ENCODE results near the gene CLDN20. TPM values are rescaled to one million over a fixed set of nuclear protein-coding genes. Genes with fewer than 3 reads are reported as not detected.
"Not testable (repeated sequence)": the region's sequence is repeated elsewhere in the genome, so short reads cannot be mapped to it uniquely, and the experiment has no call there.

The CLDN20 gene
- total RNA-seq, 1 experiment from 2014 or later: not detected

- Histone ChIP-seq H3K4me3 (no peak overlapping the region), H3K9me3 (no peaks in the 10 kb centered on the region), H3K36me3 (peaks cover 34% of the 10 kb centered on the region), H3K27me3 (no peaks in the 10 kb centered on the region)
- no peak for DNase-seq
These were observed 4.6 kb upstream of the CLDN20 start for GRCh38 chr6:155259204-155259603.

DNA sequence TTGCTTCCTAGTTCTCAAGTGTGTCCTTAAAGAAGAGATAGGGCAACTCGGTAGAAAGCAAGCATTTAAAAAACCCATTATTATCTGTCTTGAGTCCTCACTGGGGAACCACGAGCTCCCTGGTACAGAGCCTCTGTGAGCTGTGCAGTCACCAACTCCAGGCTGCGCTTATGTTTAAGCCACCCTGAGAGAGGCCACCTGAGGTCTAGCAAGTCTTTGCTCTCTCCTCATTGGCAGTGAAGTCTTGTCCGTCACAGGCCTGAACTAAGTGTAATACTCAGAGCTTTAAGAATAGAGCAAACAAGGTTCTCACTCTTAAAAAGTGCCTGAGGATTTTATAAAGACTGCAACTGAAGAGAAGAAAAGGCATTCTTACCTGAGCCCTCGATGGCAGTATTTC is 3.9 kb upstream of the CLDN20 start:
- Histone ChIP-seq H3K9me3 (no peaks in the 10 kb centered on the region), H3K36me3 (peaks cover 34% of the 10 kb centered on the region), H3K4me3 (no peak overlapping the region), H3K27me3 (no peaks in the 10 kb centered on the region)
- no peak for DNase-seq

- Histone ChIP-seq H3K4me3 (no peak overlapping the region), H3K9me3 (no peaks in the 10 kb centered on the region), H3K36me3 (peaks cover 33% of the 10 kb centered on the region), H3K27me3 (no peaks in the 10 kb centered on the region)
- DNase-seq: no peak
These were observed 3.1 kb upstream of the CLDN20 start for GRCh38 chr6:155260686-155261085.

DNA sequence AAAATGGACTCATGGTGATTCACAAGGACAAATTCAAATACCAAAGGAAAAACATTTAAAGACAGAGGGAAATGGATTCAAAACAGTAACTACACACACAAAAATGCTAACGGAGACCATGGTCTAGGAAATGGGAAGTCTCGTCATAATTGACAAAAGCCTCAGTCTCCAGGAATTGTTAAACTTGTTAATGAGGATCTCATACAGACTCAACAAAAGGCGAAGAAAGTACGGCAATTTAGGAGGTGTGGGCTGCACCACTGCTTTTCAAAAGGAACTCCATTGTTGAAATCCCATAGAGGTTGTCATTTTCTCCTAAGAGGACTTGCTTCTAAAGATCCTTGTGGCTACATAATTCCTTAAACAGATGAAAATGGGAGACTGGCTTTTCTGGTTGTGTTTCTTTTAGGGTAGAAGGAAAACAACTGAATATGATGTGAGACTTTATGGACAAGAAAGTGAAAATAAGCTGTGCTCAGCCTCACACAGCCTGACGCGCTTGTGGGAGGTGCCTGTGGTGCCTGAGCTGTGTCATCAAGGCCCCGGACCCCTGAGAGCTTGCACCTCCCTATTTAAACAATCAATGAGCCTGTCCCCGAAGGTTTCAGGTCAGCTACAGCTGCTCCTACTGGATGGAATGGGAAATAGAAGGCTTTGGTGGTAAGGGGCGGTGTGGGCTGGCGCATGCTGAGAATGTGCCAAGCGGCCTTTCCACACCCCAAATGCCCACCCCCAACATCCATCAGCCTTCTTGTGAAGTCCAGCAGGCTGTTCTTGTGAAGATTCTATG is 2.5 kb upstream of the CLDN20 start:
- no peaks in the 10 kb centered on the region for H3K27me3 ChIP-seq
- no peak for DNase-seq
- no peak overlapping the region for H3K4me3 ChIP-seq
- H3K36me3 ChIP-seq: peaks cover 30% of the 10 kb centered on the region
- H3K9me3 ChIP-seq: no peaks in the 10 kb centered on the region

DNA sequence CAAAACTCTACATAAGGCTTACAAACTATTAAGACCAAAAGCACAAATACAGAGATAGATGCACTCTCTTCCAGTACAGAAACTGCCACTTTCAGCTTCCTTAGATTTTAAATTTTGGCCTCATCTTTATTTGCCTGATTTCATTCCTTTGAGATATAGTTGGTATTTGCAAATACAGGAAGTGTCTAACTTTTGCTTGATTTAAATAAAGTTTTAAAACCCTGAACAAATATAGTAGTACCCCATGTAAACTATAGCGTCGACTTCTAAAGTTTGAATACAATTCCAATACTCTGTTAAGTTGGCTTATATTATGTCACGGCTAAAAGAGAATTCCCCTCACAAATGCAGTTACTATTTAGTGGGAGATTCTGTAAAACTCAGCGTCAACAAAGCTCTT is 1.2 kb upstream of the CLDN20 start:
- no peak overlapping the region for H3K4me3 ChIP-seq
- H3K9me3 ChIP-seq: no peaks in the 10 kb centered on the region
- DNase-seq: no peak
- no peaks in the 10 kb centered on the region for H3K27me3 ChIP-seq
- H3K36me3 ChIP-seq: peaks cover 32% of the 10 kb centered on the region

- Histone ChIP-seq H3K9me3 (no peaks in the 10 kb centered on the region), H3K36me3 (peaks cover 26% of the 10 kb centered on the region), H3K4me3 (no peak overlapping the region), H3K27me3 (no peaks in the 10 kb centered on the region)
- peak; percentile 42 for DNase-seq
These were observed 994 bp downstream of the CLDN20 start for GRCh38 chr6:155264693-155265320.

DNA sequence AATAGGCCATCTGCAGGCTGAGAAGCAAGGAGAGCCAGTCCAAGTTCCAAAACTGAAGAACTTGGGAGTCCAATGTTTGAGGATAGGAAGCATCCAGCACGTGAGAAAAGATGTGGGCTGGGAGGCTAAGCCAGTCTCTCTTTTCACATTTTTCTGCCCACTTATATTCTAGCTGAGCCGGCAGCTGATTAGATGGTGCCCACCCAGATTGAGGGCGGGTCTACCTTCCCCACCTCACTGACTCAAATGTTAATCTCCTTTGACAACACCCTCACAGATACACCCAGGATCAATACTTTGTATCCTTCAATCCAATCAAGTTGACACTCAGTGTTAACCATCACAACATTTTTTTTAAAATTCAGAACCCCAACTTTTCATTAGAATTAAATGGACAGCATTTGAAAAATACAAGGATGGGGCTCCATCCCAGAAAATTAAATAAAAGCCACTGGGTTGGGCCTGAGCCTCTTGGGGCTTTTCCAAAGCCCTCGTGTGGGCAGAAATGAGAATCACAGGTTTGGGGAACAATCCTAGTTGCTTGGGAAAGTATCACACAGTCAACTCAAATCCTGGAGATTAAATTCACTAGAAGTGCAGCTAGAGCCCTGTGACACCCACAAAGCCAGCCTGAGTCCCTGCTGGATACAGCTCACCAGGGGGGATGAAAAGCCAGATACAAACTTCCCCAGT is 2.2 kb downstream of the CLDN20 start:
- Histone ChIP-seq H3K4me3 (no peak overlapping the region), H3K27me3 (no peaks in the 10 kb centered on the region), H3K36me3 (peaks cover 23% of the 10 kb centered on the region), H3K9me3 (no peaks in the 10 kb centered on the region)
- DNase-seq: peak; percentile 7

DNA sequence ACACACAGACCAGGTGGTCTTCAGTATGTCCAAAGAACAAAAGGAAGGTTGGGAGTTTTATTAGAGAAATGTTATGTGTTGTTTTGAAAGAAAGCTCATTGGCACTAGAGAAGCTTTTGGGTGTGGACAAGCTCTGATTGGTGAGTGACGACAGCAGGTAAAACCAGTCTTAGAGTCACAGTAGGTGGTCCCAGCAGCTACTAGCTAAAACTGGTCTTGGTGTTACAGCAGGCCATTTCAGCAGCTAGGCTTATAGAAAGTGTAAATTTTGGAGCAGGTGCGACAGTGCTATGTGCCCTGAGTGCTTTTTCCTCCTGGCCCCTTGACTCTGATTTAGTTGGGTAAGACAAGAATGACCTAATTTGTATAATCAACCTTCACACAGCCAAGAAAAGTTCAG is 3.6 kb downstream of the CLDN20 start:
- Histone ChIP-seq H3K36me3 (peaks cover 23% of the 10 kb centered on the region), H3K4me3 (no peak overlapping the region), H3K9me3 (no peaks in the 10 kb centered on the region), H3K27me3 (no peaks in the 10 kb centered on the region)
- DNase-seq: no peak

GRCh38 chr6:155268088-155268867 is 4.5 kb downstream of the CLDN20 start:
- not testable (repeated sequence) for H3K9me3 ChIP-seq, H3K4me3 ChIP-seq, H3K27me3 ChIP-seq
- peak; percentile 13 for DNase-seq
- peaks cover 23% of the 10 kb centered on the region for H3K36me3 ChIP-seq

DNA sequence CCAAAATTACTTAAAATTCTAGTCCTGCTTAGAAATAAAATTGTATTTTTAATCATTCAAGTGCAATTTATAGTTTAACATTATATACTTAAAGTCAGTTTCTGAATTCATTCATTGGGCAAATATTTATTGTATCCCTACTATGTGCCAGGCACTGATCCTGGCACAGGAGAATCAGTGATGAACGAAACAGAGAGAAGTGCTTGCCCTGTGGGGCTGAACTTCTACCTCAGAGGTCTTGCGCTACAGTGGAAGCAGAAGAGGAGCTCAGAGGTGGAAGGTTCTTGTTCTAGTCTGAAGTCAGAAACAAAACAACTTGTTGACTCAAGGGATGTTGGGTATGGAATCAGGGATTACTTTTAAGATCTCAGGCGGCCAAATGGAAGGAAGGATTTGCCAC is 6.0 kb downstream of the CLDN20 start:
- Histone ChIP-seq H3K4me3 (no peak overlapping the region), H3K36me3 (peaks cover 18% of the 10 kb centered on the region), H3K9me3 (no peaks in the 10 kb centered on the region), H3K27me3 (no peaks in the 10 kb centered on the region)
- no peak for DNase-seq

- Histone ChIP-seq H3K27me3 (no peaks in the 10 kb centered on the region), H3K9me3 (no peaks in the 10 kb centered on the region), H3K4me3 (no peak overlapping the region), H3K36me3 (peaks cover 17% of the 10 kb centered on the region)
- DNase-seq: no peak
These were observed 6.8 kb downstream of the CLDN20 start for GRCh38 chr6:155270561-155271091.

- Histone ChIP-seq H3K27me3 (no peaks in the 10 kb centered on the region), H3K36me3 (peaks cover 17% of the 10 kb centered on the region), H3K4me3 (no peak overlapping the region), H3K9me3 (no peaks in the 10 kb centered on the region)
- no peak for DNase-seq
These were observed 7.3 kb downstream of the CLDN20 start for GRCh38 chr6:155271145-155271544.

DNA sequence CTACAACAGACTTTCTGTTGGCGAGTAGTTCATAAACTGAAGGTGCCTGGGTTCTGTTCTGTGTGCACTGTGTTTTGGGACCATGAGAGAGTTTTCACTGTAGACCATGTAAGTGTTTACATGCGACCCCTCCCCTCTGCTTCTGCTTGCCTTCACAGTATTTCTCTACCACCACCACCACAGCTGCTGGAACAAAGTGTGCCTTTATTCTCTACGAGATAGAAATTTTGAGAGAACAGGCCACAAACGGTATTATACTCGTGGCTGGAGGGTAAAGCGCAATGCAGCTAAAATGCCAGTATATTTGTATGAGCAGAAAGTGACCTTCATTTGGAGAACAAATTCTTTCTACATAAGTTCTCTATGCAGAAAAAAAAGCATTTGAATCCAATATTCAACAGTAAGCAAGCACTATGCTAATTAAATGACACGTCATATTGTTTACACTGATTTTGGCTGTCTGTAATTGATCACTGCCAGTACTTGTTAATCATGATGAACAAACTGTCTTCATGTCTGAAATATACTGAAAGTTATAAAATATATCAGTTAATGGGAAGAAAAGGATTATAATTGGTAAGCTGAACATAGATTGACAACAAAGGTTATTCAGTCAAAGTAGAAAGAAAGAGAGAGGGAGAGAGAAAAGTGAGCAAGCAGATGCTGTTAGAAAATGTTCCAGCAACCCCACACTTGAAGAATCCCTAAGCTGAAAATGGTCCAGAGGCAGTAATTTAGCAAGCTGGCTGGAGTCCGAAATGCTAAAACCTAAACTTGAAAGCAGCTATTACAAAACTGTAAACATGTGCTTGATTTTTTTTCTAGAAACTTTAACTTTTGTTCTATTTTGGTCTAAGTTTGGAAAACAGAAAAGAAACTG is 8.8 kb downstream of the CLDN20 start:
- no peak for DNase-seq
- Histone ChIP-seq H3K9me3 (no peaks in the 10 kb centered on the region), H3K4me3 (no peak overlapping the region), H3K27me3 (no peaks in the 10 kb centered on the region), H3K36me3 (peaks cover 11% of the 10 kb centered on the region)

DNA sequence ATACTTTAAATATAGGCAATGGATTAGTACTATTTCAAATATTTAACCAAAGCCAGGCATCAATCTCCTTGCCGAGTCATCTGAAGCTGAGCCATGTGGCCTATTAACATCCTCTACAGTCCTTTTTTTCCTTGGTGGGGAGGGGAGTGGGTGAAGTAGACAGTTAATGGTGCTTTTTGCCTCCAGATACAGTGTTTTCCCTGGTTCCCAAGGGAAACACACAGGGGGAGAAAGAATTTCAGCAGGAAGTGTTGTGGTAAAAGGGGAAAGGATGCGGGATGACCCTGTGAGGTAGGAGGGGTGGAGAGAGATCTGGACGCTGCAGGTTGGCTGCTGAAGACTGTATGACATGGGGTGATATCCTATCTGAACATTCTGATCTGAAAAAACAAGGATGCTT is 9.6 kb downstream of the CLDN20 start:
- Histone ChIP-seq H3K9me3 (no peaks in the 10 kb centered on the region), H3K4me3 (no peak overlapping the region), H3K36me3 (peaks cover 7% of the 10 kb centered on the region), H3K27me3 (no peaks in the 10 kb centered on the region)
- DNase-seq: peak; percentile 55

- Histone ChIP-seq H3K27me3 (no peaks in the 10 kb centered on the region), H3K9me3 (no peaks in the 10 kb centered on the region), H3K36me3 (peaks cover 7% of the 10 kb centered on the region; the same call in 1 of the 2 replicates), H3K4me3 (no peak overlapping the region)
- DNase-seq: no peak
These were observed 10.3 kb downstream of the CLDN20 start for GRCh38 chr6:155274106-155274505.

GRCh38 chr6:155274533-155274932 is 10.7 kb downstream of the CLDN20 start:
- Histone ChIP-seq H3K36me3 (peaks cover 8% of the 10 kb centered on the region), H3K9me3 (no peaks in the 10 kb centered on the region)
- DNase-seq: peak; percentile 65

More at GRCh38 chr6:155274533-155274932, 10.7 kb downstream of the CLDN20 start:
- H3K27me3 ChIP-seq: no peaks in the 10 kb centered on the region
- no peak overlapping the region for H3K4me3 ChIP-seq
